AG20443 (cell line): Measurements from ENCODE around the gene PFKFB4.

Source experiments
- DNase-seq: peaks from one replicate; pipeline ENCODE4 v3.0.0; 2012; ENCODE audit warnings: low spot score, mixed read lengths

The PFKFB4 gene

GRCh38 chr3:48556796-48557626 lies at the start of gene PFKFB4:
Gene PFKFB4, minus strand, starts transcription at chr3:48556803. Its CDS starts 26 bp downstream, at chr3:48556777.
- DNase-seq, result peak; percentile 100

- DNase-seq, result no peak
Observed at GRCh38 chr3:48601622-48601994, 45.0 kb upstream of the PFKFB4 start.

- no peak for DNase-seq
Observed at GRCh38 chr3:48600711-48601621, 44.4 kb upstream of the PFKFB4 start.

- no peak for DNase-seq
Observed at GRCh38 chr3:48599509-48600285, 43.1 kb upstream of the PFKFB4 start.

GRCh38 chr3:48599077-48599501 lies 42.5 kb upstream of the PFKFB4 start:
- DNase-seq, result no peak

GRCh38 chr3:48598323-48599076 lies 41.9 kb upstream of the PFKFB4 start:
- DNase-seq, result peak; percentile 92

GRCh38 chr3:48597408-48597800 lies 40.8 kb upstream of the PFKFB4 start:
- DNase-seq, result no peak

- no peak for DNase-seq
Observed at GRCh38 chr3:48596676-48597407, 40.2 kb upstream of the PFKFB4 start.

- no peak for DNase-seq
Observed at GRCh38 chr3:48596157-48596556, 39.6 kb upstream of the PFKFB4 start.

- peak; percentile 95 for DNase-seq
Observed at GRCh38 chr3:48595526-48596121, 39.0 kb upstream of the PFKFB4 start.

GRCh38 chr3:48595075-48595525 lies 38.5 kb upstream of the PFKFB4 start, which contains the start of gene COL7A1:
Gene COL7A1, minus strand, starts transcription at chr3:48595329. Its CDS starts 170 bp downstream, at chr3:48595159.
- peak; percentile 55 for DNase-seq

- peak; percentile 61 for DNase-seq
Observed at GRCh38 chr3:48594417-48595049, 37.9 kb upstream of the PFKFB4 start.

GRCh38 chr3:48593337-48593736 lies 36.7 kb upstream of the PFKFB4 start:
- no peak for DNase-seq

- DNase-seq, result no peak
Observed at GRCh38 chr3:48592519-48593087, 36.0 kb upstream of the PFKFB4 start.

- no peak for DNase-seq
Observed at GRCh38 chr3:48591886-48592518, 35.4 kb upstream of the PFKFB4 start.

GRCh38 chr3:48591436-48591835 lies 34.8 kb upstream of the PFKFB4 start:
- DNase-seq, result no peak

GRCh38 chr3:48588230-48588629 lies 31.6 kb upstream of the PFKFB4 start:
- no peak for DNase-seq

GRCh38 chr3:48587686-48588085 lies 31.1 kb upstream of the PFKFB4 start:
- no peak for DNase-seq

- no peak for DNase-seq
Observed at GRCh38 chr3:48585411-48585810, 28.8 kb upstream of the PFKFB4 start.
